Dendritic cell treated with granulocyte-macrophage colony-stimulating factor and Interleukin-4, amounts not matched to agents 40 ng/mL and 50 ng/mL, for 4 days (primary cell): ENCODE measurements around the gene TPI1.
A peak's percentile ranks its signal among the peaks of the same experiment; 100 is the strongest.

Source experiments
- H3K27ac Mint-ChIP-seq: one replicate; pipeline ENCODE4 v1.8.0; 2022; ENCODE audit warnings: mild to moderate bottlenecking, mixed read lengths
- H3K27me3 Mint-ChIP-seq: one replicate; pipeline ENCODE4 v1.8.0; 2022; ENCODE audit warnings: mild to moderate bottlenecking, mixed read lengths
- H3K36me3 Mint-ChIP-seq: one replicate; pipeline ENCODE4 v1.8.0; 2022; ENCODE audit warnings: low read depth, mixed read lengths
- H3K4me1 Mint-ChIP-seq: one replicate; pipeline ENCODE4 v1.8.0; 2022; ENCODE audit warnings: low read depth, mixed read lengths
- H3K4me3 Mint-ChIP-seq: one replicate; pipeline ENCODE4 v1.8.0; 2022; ENCODE audit warnings: mild to moderate bottlenecking, moderate library complexity, mixed read lengths
- H3K9me3 Mint-ChIP-seq: one replicate; pipeline ENCODE4 v1.8.0; 2022; ENCODE audit warnings: mixed read lengths
- intact Hi-C: fragments of 100-400 bp; cut with micrococcal nuclease; formaldehyde crosslinking; loops from one replicate; pipeline ENCODE4 v1.15.0; 2022

Gene TPI1

DNA sequence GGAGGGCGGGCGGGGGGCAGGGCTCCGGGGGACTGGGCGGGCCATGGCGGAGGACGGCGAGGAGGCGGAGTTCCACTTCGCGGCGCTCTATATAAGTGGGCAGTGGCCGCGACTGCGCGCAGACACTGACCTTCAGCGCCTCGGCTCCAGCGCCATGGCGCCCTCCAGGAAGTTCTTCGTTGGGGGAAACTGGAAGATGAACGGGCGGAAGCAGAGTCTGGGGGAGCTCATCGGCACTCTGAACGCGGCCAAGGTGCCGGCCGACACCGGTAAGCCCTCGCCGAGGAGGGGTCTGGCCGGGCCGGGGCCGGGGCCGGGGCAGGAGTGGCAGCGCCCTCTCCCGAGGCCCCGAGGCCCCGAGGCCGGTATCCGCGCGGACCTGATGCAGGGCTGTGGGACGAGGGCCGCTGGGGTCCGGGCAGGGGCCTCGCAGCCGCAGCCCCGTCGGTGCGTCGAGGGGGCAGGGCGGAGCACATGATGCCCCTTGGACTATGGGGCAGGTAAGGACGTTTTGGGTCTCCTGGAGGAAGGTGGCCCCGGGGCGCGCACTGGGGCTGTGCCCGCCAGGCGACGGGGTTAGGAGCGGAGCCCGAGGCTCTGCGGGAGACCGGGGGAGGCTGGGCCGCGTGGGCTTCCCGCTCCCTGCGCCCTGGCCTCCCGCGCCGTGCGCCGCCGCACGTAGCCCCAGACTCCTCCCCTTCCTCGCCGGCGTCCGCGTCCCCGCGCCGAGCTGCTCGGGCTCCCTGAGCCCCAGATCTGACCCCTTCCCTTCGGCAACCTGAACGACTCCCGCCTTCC lies at the start of gene TPI1:
Gene TPI1 (plus strand): TSS at position 119 of the 798 bp plus-strand sequence. CDS start 36 bp downstream, at position 155.
- intact Hi-C loops = loop anchor here (2.0 to 5.0 kb wide), 2 partner anchors 70 to 245 kb away; no protein-coding TSS in a partner anchor
- peaks cover 96% of the 10 kb centered on the region for H3K36me3 Mint-ChIP-seq
- peaks cover 57% of the 10 kb centered on the region for H3K4me1 Mint-ChIP-seq
- H3K27me3 Mint-ChIP-seq = no peaks in the 10 kb centered on the region
- peak within 1 kb of the TSS; percentile 94 for H3K4me3 Mint-ChIP-seq
- H3K27ac Mint-ChIP-seq = peak within 1 kb of the TSS; percentile 94
- H3K9me3 Mint-ChIP-seq = no peaks in the 10 kb centered on the region

DNA sequence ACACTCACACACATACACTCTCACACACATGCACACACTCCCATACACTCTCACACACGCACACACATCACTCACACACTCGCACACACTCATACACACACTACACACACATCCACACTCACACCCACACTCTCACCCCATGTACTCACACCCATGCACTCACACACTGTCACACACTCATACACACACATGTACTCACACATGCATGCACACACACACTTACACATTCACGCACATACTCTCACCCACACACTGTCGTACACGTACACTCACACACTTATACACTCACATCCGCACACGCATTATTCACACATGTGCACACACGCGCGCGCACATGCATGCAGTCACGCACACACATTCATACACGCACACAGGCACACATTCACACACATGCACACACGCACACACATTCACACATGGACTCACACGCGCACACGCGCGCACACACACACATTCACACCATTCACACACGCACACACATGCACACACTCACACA lies 49.6 kb upstream of the TPI1 start:
- H3K4me3 Mint-ChIP-seq = no peak overlapping the region
- H3K27ac Mint-ChIP-seq = no peak overlapping the region
- no peaks in the 10 kb centered on the region for H3K9me3 Mint-ChIP-seq
- H3K27me3 Mint-ChIP-seq = peaks cover 3% of the 10 kb centered on the region
- peaks cover 72% of the 10 kb centered on the region for H3K36me3 Mint-ChIP-seq
- peaks cover 70% of the 10 kb centered on the region for H3K4me1 Mint-ChIP-seq
- intact Hi-C loops = no loop called here

DNA sequence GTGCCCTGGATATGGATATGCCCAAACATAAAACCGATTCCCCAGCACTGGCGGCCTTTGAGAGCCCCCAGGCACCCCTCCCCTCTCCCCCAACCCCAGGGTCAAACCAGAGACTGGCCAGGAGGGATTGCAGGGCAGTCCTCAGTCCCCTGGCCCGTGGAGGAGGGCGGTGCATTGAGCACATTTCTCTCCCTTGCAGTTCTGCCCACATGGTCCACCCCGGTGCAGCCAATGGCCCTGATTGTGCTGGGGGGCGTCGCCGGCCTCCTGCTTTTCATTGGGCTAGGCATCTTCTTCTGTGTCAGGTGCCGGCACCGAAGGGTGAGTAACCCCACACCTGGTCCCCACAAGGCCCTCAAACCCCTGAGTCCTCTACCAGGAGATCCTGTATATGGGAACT lies 49.1 kb upstream of the TPI1 start:
- Mint-ChIP-seq H3K4me1 (peaks cover 74% of the 10 kb centered on the region), H3K4me3 (no peak overlapping the region), H3K36me3 (peaks cover 72% of the 10 kb centered on the region), H3K27ac (no peak overlapping the region), H3K9me3 (no peaks in the 10 kb centered on the region), H3K27me3 (peaks cover 4% of the 10 kb centered on the region)
- intact Hi-C loops = no loop called here

- intact Hi-C loops = no loop called here
- no peak overlapping the region for H3K4me3 Mint-ChIP-seq
- no peak overlapping the region for H3K27ac Mint-ChIP-seq
- peaks cover 76% of the 10 kb centered on the region for H3K4me1 Mint-ChIP-seq
- no peaks in the 10 kb centered on the region for H3K9me3 Mint-ChIP-seq
- H3K36me3 Mint-ChIP-seq = peaks cover 72% of the 10 kb centered on the region
- H3K27me3 Mint-ChIP-seq = peaks cover 4% of the 10 kb centered on the region
These were observed 48.7 kb upstream of the TPI1 start for GRCh38 chr12:6818645-6819044.

- H3K9me3 Mint-ChIP-seq = no peaks in the 10 kb centered on the region
- peaks cover 69% of the 10 kb centered on the region for H3K4me1 Mint-ChIP-seq
- peaks cover 4% of the 10 kb centered on the region for H3K27me3 Mint-ChIP-seq
- intact Hi-C loops = loop anchor here (5.0 kb wide), 1 partner anchor 32 kb away; the partner anchor contains the start of gene CD4
- peak overlapping the region; percentile 78 for H3K27ac Mint-ChIP-seq
- H3K36me3 Mint-ChIP-seq = peaks cover 69% of the 10 kb centered on the region
- H3K4me3 Mint-ChIP-seq = no peak overlapping the region
These were observed 48.0 kb upstream of the TPI1 start for GRCh38 chr12:6819106-6820030.

DNA sequence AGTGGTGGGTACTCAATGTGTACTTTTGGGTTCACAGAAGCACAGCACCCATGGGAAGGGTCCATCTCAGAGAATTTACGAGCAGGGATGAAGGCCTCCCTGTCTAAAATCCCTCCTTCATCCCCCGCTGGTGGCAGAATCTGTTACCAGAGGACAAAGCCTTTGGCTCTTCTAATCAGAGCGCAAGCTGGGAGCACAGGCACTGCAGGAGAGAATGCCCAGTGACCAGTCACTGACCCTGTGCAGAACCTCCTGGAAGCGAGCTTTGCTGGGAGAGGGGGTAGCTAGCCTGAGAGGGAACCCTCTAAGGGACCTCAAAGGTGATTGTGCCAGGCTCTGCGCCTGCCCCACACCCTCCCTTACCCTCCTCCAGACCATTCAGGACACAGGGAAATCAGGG lies 47.2 kb upstream of the TPI1 start:
- Mint-ChIP-seq H3K4me3 (no peak overlapping the region), H3K27ac (peak overlapping the region; percentile 78), H3K36me3 (peaks cover 69% of the 10 kb centered on the region), H3K9me3 (no peaks in the 10 kb centered on the region), H3K27me3 (peaks cover 10% of the 10 kb centered on the region), H3K4me1 (peaks cover 67% of the 10 kb centered on the region)
- intact Hi-C loops = loop anchor here (5.0 kb wide), 1 partner anchor 33 kb away; the partner anchor contains the start of gene CD4

DNA sequence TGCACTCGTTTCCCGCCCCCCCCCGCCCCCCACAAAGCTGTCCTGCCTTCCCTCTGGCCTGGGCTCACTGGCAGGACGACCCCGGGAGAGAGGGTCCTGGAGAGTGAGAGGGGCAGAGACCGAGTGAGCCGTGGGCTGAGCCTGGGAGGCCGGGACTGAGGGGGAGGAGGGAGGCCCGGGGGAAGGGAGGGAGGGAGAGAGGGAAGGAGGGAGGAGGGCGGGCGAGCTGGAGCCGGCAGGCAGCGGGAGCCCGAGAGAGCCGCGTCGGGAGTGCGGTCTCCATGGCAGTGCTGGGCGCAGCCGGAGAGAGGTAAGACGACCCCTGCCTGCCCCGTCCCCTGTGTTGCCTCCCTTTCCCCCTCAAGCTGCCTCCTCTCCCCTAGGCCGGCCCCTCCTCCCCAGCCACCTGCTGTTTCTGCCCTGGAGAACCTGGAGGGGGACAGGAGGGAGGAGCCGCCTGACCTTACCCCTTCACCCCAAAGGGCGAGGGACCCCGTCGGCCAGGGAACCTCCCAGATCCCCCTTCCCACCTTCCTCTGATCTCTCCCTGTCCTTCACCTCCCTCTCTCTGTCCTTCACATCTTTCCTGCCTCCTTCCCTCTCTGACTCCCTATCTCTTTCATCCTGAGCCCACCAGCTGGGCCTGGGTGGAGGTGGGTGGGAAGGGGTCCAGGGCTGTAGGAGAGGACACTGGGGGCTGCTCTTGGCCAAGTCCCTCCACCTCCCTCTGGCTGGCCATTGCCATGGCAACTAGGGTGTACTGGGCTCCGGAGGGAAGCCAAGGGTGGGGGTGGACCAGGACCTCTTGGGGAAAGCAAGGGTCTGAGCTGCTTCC lies 45.5 kb upstream of the TPI1 start, which contains the start of gene GPR162:
Gene GPR162 (plus strand): TSS at position 231 of the 835 bp plus-strand sequence. CDS start 2,078 bp downstream, outside the sequence.
- Mint-ChIP-seq H3K27me3 (peaks cover 22% of the 10 kb centered on the region), H3K27ac (peak within 1 kb of the TSS; percentile 78), H3K36me3 (peaks cover 55% of the 10 kb centered on the region)

GRCh38 chr12:6822426-6823135 lies 44.8 kb upstream of the TPI1 start:
- Mint-ChIP-seq H3K4me1 (peaks cover 68% of the 10 kb centered on the region), H3K27me3 (peaks cover 30% of the 10 kb centered on the region), H3K36me3 (peaks cover 48% of the 10 kb centered on the region), H3K27ac (peak overlapping the region; percentile 78), H3K9me3 (no peaks in the 10 kb centered on the region), H3K4me3 (peak overlapping the region; percentile 80)
- intact Hi-C loops = loop anchor here (5.0 kb wide), 1 partner anchor 35 kb away; the partner anchor contains the start of gene CD4

More for the DNA sequence above, 45.5 kb upstream of the TPI1 start, which contains the start of gene GPR162:
- H3K4me3 Mint-ChIP-seq = peak within 1 kb of the TSS; percentile 80
- peaks cover 63% of the 10 kb centered on the region for H3K4me1 Mint-ChIP-seq
- intact Hi-C loops = loop anchor here (5.0 kb wide), 1 partner anchor 35 kb away; the partner anchor contains the start of gene CD4
- H3K9me3 Mint-ChIP-seq = no peaks in the 10 kb centered on the region

DNA sequence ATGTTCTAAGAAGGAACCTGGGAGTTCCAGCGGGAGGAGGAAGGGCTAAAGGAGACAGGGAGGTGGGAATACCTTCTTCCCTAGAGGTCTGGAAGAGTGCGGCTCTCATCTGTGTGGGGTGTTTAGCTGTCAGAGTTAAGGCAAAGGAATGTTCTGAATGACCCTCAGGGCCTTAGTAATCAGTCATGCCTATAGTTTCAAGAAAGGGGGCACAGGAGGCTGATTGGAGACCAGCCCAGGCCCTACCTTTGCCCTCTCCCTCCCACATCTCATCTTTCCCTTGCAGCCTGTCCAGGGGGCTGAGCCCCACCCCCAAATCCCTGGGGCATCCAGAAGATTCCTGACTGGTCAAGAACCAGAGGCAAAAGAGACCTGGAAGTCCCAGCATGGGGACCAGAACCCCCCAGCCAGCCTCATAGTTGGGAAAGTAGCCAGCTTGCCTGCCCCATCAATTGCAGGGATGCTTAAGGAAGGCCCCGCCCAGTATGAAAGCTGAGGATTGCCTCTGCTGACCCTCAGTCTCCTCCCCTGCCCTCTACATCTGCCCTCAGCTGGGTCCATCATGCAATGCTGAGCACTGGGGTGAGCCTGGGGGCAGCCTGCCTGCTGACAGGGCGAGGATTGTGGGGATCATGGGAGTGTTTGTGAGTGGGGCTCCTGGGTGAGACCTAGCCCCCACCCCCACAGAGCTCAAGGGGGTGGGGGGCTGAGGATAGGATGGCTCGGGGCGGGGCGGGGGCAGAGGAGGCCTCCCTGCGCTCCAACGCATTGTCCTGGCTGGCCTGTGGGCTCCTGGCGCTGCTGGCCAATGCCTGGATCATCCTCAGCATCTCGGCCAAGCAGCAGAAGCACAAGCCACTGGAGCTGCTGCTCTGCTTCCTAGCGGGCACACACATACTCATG lies 43.9 kb upstream of the TPI1 start:
- H3K27ac Mint-ChIP-seq = peak overlapping the region; percentile 78
- no peak overlapping the region for H3K4me3 Mint-ChIP-seq
- H3K36me3 Mint-ChIP-seq = peaks cover 39% of the 10 kb centered on the region
- no peaks in the 10 kb centered on the region for H3K9me3 Mint-ChIP-seq
- intact Hi-C loops = loop anchor here (5.0 kb wide), 1 partner anchor 36 kb away; the partner anchor contains the start of gene CD4
- peaks cover 35% of the 10 kb centered on the region for H3K27me3 Mint-ChIP-seq
- H3K4me1 Mint-ChIP-seq = peaks cover 70% of the 10 kb centered on the region

GRCh38 chr12:6824085-6824775 lies 43.1 kb upstream of the TPI1 start:
- peaks cover 31% of the 10 kb centered on the region for H3K36me3 Mint-ChIP-seq
- intact Hi-C loops = loop anchor here (5.0 kb wide), 1 partner anchor 37 kb away; the partner anchor contains the start of gene CD4
- H3K4me3 Mint-ChIP-seq = no peak overlapping the region
- H3K27me3 Mint-ChIP-seq = peaks cover 41% of the 10 kb centered on the region
- H3K9me3 Mint-ChIP-seq = no peaks in the 10 kb centered on the region
- no peak overlapping the region for H3K27ac Mint-ChIP-seq
- H3K4me1 Mint-ChIP-seq = peaks cover 66% of the 10 kb centered on the region

GRCh38 chr12:6824901-6825381 lies 42.4 kb upstream of the TPI1 start:
- peaks cover 48% of the 10 kb centered on the region for H3K27me3 Mint-ChIP-seq
- H3K4me3 Mint-ChIP-seq = no peak overlapping the region
- intact Hi-C loops = loop anchor here (1.0 to 5.0 kb wide), 5 partner anchors 38 to 208 kb away; partner anchors contain the start of genes CD4, MLF2 and ZNF384
- H3K4me1 Mint-ChIP-seq = peaks cover 65% of the 10 kb centered on the region
- peaks cover 24% of the 10 kb centered on the region for H3K36me3 Mint-ChIP-seq
- H3K27ac Mint-ChIP-seq = no peak overlapping the region
- no peaks in the 10 kb centered on the region for H3K9me3 Mint-ChIP-seq
